GM10248 (cell line): ENCODE measurements around the gene GABPB1.

Experiments used
- CTCF ChIA-PET: fragments of 300-600 bp; sonication (Branson Sonifier 250); formaldehyde crosslinking; extraction: SDS; loops from one replicate; lab custom pipeline; 2021; ENCODE audit warnings: antibody characterized with exemption; lab: Yijun Ruan, JAX
- POLR2A ChIA-PET: fragments of 350-650 bp; sonication (Branson Sonifier 250); formaldehyde crosslinking; extraction: SDS; loops from one replicate; lab custom pipeline; 2020; ENCODE audit warnings: antibody characterized with exemption; lab: Yijun Ruan, JAX
- DNase-seq: peaks from one replicate; pipeline ENCODE4 v3.0.0; 2012; ENCODE audit errors: extremely low spot score
- CTCF ChIP-seq: IDR thresholded peaks from 2 replicates; pipeline ENCODE4 v1.5.1; 2012; ENCODE audit warnings: mild to moderate bottlenecking, low read depth; ENCODE audit errors: extremely low read depth, missing control alignments, control extremely low read depth

Gene GABPB1

GRCh38 chr15:50277370-50277769 is 77.6 kb downstream of the GABPB1 start:
- no peak for TF ChIP-seq CTCF
- DNase-seq, result no peak
- CTCF ChIA-PET, result interaction anchor here (2.9 kb wide), 1 partner anchor 19 kb away, joined by 13 read pairs; no protein-coding TSS in a partner anchor
- POLR2A ChIA-PET, result no interaction called here

GRCh38 chr15:50275908-50276307 is 79.1 kb downstream of the GABPB1 start:
- CTCF ChIA-PET, result no interaction called here
- no peak for DNase-seq

GRCh38 chr15:50275091-50275490 is 79.9 kb downstream of the GABPB1 start:
- ChIA-PET POLR2A (no interaction called here), CTCF (no interaction called here)
- DNase-seq, result no peak
- TF ChIP-seq CTCF, result no peak

More at GRCh38 chr15:50275908-50276307, 79.1 kb downstream of the GABPB1 start:
- TF ChIP-seq CTCF, result no peak
- POLR2A ChIA-PET, result no interaction called here

GRCh38 chr15:50267577-50267976 is 87.4 kb downstream of the GABPB1 start:
- ChIA-PET CTCF (no interaction called here), POLR2A (no interaction called here)
- no peak for TF ChIP-seq CTCF
- no peak for DNase-seq

- ChIA-PET POLR2A (no interaction called here), CTCF (no interaction called here)
- DNase-seq, result no peak
- no peak for TF ChIP-seq CTCF
Measured at GRCh38 chr15:50265620-50266019, 89.4 kb downstream of the GABPB1 start, which contains the start of gene HDC. HDC (minus strand) TSS chr15:50265726; CDS start chr15:50265623, 103 bp downstream.

- CTCF ChIA-PET, result interaction anchor here (0.9 to 2.2 kb wide), 3 partner anchors 8 to 31 kb away, joined by 3 to 8 read pairs (median 3); no protein-coding TSS in a partner anchor
- POLR2A ChIA-PET, result no interaction called here
- DNase-seq, result no peak
- no peak for TF ChIP-seq CTCF
Measured at GRCh38 chr15:50262533-50262932, 92.5 kb downstream of the GABPB1 start.
